ENCODE measurements around the gene LRMDA.

- TF ChIP-seq CTCF (IDR thresholded peaks at IDR 0.05) = no peak
- TF ChIP-seq POLR2A (IDR thresholded peaks at IDR 0.05) = no peak
These were observed 430.2 kb downstream of the LRMDA start for GRCh38 chr10:75861582-75861981.
